8988T (cell line): ENCODE measurements around the gene DPP4.
"Not testable (repeated sequence)": the region's sequence is repeated elsewhere in the genome, so short reads cannot be mapped to it uniquely, and the experiment has no call there.

Experiments used
- DNase-seq: peaks from one replicate; pipeline ENCODE4 v3.0.0; 2011

Gene DPP4

GRCh38 chr2:162056796-162057399 lies 17.1 kb downstream of the DPP4 start:
- no peak for DNase-seq

DNA sequence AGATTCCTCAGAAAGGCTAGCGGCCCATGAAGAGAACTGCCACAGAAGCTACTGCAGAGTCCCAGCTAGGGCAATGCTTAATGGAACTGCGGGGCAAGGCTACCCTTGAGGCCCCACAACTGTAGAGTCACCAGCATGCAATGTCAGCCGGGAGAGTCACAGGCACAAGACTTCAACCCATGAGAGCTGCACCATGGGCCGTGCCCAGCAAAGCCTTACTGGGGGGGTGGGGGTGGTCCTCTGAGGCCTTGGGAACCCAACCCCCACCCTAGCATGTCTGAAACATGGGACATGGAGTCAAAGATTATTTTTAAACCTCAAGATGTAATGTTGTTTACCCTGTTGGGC lies 20.2 kb downstream of the DPP4 start:
- no peak for DNase-seq

GRCh38 chr2:162053066-162053807 lies 20.8 kb downstream of the DPP4 start:
- DNase-seq = no peak

DNA sequence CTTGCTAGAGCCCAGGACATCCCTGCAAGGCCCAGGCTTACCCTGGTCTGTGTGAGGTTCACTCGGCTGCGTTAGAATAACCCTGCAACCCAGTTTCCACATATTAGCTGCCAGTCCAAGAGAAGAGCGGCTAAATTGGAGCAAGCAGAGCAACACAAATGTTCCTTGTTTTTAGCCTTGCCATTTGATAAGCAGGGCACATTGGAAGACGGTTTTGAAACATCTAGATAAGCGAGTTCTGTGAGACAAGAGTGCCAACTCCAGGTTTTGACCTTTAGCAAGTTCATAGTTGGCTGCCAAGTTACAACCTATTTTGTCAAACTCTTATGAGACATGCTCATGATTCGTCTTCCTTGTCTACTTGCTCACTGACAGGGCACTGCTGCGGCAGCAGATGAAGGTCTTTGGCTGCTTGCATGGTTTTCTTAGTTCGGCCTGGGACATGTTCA lies 23.5 kb downstream of the DPP4 start:
- no peak for DNase-seq

DNA sequence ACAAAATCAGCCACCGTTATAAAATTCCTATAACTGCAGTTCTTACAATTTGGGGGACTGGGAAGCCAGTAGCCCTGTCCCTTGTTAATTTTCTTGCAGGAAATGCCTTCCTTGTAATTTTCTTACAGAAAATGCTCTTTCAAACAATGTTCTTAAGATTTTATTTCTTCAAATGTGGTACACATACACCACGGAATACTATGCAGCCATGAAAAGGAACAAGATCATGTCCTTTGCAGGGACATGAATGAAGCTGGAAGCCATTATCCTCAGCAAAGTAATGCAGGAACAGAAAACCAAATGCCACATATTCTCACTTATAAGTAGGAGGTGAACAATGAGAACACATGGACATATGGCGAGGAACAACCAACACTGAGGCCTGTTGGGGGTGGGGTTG lies 24.9 kb downstream of the DPP4 start:
- not testable (repeated sequence) for DNase-seq

DNA sequence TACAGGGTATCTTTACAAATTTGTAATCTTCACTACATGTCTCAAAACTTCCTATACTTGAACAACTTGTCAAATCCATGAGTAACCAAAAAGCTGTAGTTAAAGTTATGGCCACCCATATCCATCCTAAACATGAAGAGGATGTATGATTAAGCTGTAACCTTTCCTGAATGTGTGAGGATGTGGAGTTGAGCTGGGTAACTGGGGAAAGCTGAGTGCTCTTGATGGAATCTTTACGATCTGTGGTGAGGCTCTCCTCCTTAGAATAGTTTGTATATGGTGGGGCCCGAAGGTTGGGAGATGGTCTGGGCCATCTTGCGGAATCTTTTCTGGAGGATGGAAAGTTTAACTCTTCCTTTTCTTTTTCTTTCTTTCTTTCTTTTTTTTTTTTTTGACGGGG lies 29.4 kb downstream of the DPP4 start:
- DNase-seq = no peak

GRCh38 chr2:162043132-162043531 lies 30.9 kb downstream of the DPP4 start:
- DNase-seq = no peak

DNA sequence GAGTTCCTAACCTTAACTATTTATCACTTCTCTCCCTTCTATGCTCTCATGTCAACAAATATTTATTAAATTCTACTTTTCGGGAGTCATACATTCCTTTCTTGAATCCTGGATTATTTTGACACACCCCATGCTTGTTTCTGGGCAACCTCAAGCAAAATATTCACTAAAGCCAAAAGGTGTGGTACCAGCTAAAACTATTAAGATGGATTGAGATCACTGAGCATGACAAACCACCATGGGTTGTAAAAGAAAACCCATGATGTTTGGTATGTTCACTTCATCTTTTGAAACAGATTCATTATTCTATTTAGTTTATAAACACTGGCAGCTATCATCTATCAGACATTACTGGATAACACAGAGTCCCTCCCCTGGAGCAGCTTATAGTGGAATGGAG lies 32.5 kb downstream of the DPP4 start:
- DNase-seq = no peak

DNA sequence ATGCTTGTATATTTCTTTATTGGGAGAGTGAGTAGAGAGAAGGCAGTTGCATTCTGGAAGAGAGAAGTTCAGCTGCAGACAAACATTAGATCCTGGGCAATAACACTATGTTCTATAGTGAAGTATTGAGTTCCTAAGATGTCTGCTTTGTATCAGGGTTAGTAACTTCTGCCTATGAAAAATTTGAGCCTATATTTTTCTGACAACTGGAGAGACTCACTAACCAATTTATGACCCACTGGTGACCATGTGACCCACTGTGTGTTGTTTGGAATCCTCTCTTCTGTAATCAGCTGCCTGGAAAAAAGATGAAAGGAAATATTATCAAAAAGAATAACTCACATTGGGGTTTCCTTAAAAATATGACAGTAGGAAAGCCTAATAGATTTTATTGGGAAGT lies 35.3 kb downstream of the DPP4 start:
- no peak for DNase-seq

GRCh38 chr2:162037886-162038285 lies 36.1 kb downstream of the DPP4 start:
- no peak for DNase-seq

DNA sequence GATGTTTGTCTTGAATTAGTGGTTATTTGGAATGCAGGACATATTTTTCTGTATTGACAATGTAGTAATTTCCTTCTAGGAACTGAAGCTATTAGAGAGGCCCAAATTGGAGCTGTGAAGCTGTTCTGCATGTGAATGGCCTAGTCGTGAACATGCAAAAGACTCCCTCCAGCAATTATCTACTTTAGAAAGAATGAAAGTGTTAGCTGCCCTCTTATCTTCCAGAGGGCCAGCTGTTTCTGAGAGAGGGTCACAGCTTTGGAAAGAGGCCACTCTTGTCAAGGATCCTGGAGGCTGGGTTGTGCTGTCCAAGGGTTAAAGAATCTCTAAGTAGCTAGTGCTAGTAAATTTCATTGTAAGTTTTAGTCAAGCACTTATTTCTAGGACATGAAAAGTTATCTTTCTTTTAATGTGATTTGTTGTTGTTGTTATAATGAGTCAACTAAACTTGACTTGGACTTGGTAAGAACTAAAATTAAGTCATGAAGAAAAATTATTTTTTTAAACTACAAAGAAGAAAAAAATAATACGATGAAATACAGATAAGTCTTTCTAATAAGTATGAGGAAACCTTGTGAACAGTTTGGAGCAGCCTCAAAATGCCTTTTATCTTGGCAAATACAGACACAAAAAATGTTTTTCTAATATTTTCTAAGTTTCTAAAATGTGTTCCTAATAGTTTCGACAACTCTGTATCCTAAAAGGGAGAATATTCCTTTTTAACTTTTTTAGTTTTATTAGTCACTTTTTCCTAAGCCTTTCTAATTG lies 36.8 kb downstream of the DPP4 start:
- DNase-seq = no peak

GRCh38 chr2:162035981-162036380 lies 38.0 kb downstream of the DPP4 start:
- DNase-seq = no peak

DNA sequence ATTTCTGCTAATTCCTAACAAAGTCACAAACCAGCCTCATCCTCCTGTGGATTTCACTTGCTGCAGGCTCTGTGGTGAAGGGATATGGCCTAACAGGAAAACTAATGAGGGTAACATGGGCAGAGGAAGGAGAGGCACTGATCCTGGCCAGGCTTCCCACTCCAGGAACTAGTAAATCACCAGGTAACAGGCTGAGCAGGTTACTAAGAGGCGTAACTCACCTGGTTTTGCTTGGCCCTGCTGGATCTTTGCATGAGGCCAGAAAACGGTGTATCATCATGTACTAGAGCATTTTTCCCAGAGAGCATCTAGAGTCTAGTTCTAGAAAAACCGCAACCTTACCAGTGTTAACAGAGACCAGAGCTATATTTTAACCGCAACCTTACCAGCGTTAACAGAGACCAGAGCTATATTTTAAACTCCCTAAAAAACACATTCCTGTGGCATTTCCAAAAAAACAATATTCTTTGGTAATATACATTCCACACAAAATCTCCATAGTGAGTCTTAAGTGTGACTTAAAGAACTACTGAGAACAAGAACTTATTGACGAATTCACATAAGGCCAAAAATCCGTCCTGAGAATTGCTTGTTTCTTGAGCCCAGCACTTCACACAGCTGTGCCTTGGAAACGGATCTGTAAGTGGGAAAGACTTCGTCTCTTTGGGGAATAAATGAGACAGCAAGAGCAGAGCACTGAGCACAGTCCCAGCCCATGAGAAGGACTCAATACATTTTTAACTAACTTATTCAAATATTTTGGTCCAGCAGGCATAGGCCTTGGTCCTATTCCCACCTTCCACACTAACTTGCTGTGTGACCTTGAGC lies 43.4 kb downstream of the DPP4 start:
- no peak for DNase-seq

DNA sequence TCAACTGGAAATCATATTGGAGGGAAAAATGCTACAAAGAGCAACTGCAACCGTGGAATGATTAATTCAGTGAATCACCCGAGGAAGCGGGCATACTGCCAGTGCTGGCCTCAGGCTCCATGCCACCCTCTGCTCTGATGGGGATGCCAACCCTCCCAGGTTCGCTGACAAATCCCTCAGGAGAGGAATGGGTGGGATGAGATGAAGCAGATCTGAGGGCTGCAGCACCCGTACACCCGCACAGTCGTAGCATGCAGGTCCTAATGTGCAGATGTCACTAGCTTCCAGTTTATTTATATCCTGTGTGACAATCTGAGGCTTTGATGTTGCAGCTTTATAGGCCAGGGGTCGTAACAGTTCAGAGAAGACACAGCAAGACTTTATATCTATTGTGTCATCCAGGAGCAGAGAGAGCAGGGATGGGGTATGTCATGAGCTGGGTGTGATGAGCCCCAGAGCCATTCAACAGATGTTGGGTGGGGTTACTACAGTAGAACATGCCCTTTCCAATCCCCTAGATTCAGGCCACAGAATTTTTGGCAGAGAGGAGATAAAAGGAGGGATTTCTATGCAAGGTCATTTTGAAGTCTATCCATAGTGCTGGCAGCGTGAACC lies 44.6 kb downstream of the DPP4 start:
- peak; percentile 20 for DNase-seq

DNA sequence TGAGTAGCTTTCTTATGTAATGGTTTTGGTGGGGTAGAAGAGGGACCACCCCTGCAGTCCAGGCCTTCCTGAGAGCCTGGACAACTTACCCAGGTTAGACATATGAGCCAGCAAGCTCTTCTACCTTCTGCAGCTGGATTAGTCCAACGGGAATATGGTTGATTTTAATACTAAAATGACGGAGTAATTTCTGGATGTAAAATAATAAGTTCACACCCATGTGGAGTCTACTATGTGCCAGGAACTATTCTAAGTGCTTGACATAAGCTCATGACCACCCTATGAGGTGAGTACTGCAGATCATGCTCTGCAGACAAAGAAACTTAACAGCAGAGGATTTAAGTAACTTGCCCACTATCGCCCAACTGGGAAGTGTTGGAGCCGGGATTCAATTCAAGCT lies 45.5 kb downstream of the DPP4 start:
- DNase-seq = no peak

- no peak for DNase-seq
Observed at GRCh38 chr2:162025121-162025911, 48.7 kb downstream of the DPP4 start.

DNA sequence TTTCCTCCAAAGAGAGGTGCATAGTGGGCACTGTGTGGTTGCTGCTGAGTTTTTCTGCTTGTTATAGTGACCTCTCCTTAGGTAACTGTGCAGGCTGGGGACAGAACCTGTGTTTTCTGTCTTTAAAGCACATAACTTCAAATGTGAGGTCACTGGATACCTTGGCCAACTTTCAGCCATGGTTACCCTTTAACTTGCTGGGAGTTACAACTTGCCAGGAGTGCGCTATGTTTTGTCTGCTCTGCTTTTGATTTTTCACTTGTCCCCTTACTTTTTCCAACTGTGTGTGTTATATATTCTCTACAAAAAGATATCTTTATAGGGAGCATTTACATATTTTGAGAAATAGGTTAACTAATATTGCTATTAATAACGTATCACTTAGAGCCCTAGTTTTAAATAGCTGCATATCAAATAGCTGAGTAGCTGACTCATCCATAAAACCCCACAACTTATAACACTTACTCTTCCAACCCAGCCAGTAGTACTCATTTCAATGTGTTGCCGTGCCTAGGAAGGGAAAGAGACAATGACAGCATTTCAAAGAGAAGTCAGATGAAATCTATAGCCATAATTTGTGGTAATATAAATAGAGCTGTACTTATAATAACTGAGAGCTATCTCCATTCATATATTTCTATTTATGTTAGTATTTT lies 51.6 kb downstream of the DPP4 start:
- DNase-seq = no peak

- no peak for DNase-seq
Observed at GRCh38 chr2:162021516-162022058, 52.4 kb downstream of the DPP4 start.

GRCh38 chr2:162018530-162018929 lies 55.5 kb downstream of the DPP4 start:
- DNase-seq = no peak

GRCh38 chr2:162017233-162017632 lies 56.8 kb downstream of the DPP4 start:
- no peak for DNase-seq

GRCh38 chr2:162016080-162016479 lies 57.9 kb downstream of the DPP4 start:
- DNase-seq = no peak
